GM21737 (cell line): Measurements from ENCODE around the gene LRRC75A.

Experiments
- ATAC-seq: cut with Tn5 transposase; IDR thresholded peaks from one replicate; pipeline ENCODE4 v1.9.1; 2021; ENCODE audit warnings: mild to moderate bottlenecking, moderate library complexity; ENCODE audit not compliant: unreplicated experiment

Gene LRRC75A

GRCh38 chr17:16494059-16494458 lies 2.1 kb upstream of the LRRC75A start:
- no peak for ATAC-seq

GRCh38 chr17:16493531-16494046 lies 1.6 kb upstream of the LRRC75A start:
- no peak for ATAC-seq

GRCh38 chr17:16492613-16493530 lies 879 bp upstream of the LRRC75A start:
- no peak for ATAC-seq

DNA sequence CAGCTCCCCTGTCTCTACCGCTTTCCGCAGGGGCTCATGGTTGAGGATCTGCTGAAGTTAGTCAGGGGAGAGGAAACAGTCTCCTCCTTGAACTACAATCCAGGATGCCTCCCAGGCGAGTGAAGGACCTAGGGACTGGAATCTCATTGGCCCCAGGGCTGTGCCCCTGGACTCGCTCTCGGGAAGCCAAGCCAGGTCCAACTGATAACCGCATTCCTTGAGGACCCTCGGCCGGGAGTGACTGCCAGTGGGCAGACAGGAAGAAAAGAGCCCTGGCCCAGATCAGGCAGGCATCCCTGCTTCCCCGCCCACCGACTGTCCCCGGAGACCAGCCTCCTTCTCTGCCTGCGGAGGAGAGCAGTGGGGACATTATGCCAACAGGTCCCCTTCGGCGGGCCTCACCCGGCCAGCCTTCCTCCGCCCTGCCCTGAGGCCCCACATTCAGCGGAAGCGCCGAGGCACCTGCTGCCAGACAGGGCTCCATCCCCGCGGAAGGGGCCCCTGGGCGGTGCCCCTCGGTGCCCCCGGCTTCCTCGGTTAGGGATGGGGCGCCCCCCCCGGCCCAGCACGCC lies 776 bp downstream of the LRRC75A start:
- no peak for ATAC-seq

DNA sequence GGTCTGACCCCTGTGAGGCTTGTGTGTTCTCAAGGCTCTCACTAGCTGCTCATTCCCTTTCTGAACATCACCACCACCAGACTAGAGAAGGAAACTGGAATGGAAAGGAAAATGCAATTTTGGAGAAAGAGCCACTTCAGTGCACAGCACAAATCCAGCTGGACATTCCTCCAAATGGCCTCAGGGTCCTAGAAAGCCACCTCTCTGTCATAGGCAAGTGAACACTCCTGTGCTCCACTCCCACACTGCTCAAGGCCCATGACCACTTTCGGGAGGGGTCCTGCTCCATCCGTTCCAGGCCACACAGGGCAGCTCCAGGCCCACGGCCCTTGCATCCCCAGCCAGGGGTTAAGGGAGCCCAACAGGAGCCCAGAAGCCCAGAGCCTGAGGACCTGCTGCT lies 2.6 kb downstream of the LRRC75A start:
- ATAC-seq: no peak

DNA sequence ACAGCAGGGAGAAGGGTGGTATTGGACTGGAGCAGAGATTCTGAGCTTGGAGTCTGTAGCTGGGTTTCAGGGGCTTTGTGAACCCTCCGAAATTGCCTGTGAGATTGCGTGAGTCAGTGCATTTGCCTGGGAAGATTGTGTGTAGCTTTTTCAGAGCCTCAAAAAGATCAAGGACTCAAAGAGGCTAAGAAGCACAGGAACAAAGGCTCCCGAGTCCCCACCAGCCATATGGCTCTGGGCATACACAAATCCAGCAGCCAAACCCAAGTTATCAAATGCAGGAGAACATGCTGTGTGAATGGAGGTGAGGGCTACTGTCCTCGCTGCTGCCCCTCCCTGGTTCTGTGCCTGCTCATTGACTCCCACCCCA lies 3.0 kb downstream of the LRRC75A start:
- no peak for ATAC-seq

GRCh38 chr17:16488186-16488967 lies 3.6 kb downstream of the LRRC75A start:
- no peak for ATAC-seq

- no peak for ATAC-seq
These were observed 5.4 kb downstream of the LRRC75A start for GRCh38 chr17:16486373-16487250.

- ATAC-seq: no peak
These were observed 7.4 kb downstream of the LRRC75A start for GRCh38 chr17:16484445-16485175.

- ATAC-seq: no peak
These were observed 8.9 kb downstream of the LRRC75A start for GRCh38 chr17:16483021-16483645.

GRCh38 chr17:16482253-16482652 lies 9.7 kb downstream of the LRRC75A start:
- ATAC-seq: no peak

- no peak for ATAC-seq
These were observed 11.0 kb downstream of the LRRC75A start for GRCh38 chr17:16480995-16481394.

- no peak for ATAC-seq
These were observed 12.7 kb downstream of the LRRC75A start for GRCh38 chr17:16479264-16479663.

DNA sequence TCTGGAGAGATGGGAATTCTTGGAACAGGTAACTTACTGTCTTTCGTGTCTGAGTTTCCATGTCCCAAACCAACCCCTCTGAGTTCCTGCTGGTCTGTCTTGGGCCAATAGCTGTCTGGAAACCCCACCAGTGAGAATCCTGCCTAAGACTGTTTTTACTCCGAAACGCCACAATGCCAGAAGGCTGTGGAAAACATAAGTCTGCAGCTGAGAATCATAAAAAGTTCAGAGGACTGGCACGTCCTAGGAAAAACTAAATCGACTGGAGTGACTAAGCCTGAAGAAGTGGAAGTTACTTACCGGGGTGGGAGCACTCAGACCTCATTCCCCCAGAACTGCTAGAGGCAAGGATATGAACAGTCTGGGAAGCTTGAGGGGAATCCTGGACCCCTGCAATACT lies 13.3 kb downstream of the LRRC75A start:
- ATAC-seq: no peak

- no peak for ATAC-seq
These were observed 14.3 kb downstream of the LRRC75A start for GRCh38 chr17:16477666-16478065.

- no peak for ATAC-seq
These were observed 14.7 kb downstream of the LRRC75A start for GRCh38 chr17:16477255-16477654.

DNA sequence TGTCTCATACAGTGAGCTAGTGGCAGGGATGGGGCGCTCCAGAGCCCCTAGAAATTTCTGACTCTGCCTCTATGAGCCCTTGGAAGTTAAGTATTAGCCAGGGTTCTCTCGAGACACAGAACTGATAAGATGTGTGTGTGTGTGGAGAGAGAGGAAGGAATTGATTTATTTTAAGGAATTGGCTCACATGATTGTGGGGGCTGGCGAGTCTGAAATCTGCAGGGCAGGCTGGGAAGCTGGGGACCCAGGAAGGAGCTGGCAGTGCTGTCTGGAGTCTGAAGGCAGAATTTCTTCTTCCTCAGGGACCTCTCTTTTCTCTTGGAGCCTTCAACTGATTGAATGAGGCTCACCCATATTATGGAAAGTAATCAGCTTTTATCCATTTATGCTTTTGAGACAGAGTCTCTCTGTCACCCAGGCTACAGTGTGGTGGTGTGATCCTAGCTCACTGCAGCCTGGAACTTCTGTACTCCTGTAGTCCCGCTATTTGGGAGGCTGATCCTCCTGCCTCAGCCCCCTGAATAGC lies 16.8 kb downstream of the LRRC75A start:
- no peak for ATAC-seq

- no peak for ATAC-seq
These were observed 17.8 kb downstream of the LRRC75A start for GRCh38 chr17:16474012-16474725.
